ENCODE data around the gene RXRG.

GRCh38 chr1:165492845-165493373 lies 48.0 kb upstream of the RXRG start:
- TF ChIP-seq EZH2 (IDR thresholded peaks at IDR 0.05; ENCODE audit: low read length, missing control alignments) (no peak), CTCF (conservative IDR thresholded peaks at IDR 0.05 in 1 of 2, IDR thresholded peaks at IDR 0.05 in 1 of 2; ENCODE audit: low read depth in 1 of 2, low read length in 2 of 2) (no peak)

All from fibroblast of lung (primary cell).